NCI-H82 treated with DMSO at 0.1 percent for 48 hours (cell line): ENCODE measurements around the gene MYO1C.
A peak's percentile ranks its signal among the peaks of the same experiment; 100 is the strongest.

Experiments used
- DNase-seq: peaks from one replicate; lab custom pipeline; 2025; ENCODE audit not compliant: unreplicated experiment; lab: John Stamatoyannopoulos, UW

The MYO1C gene

GRCh38 chr17:1485423-1486376 is 6.8 kb downstream of the MYO1C start:
- DNase-seq = no peak

GRCh38 chr17:1484676-1485422 is 7.6 kb downstream of the MYO1C start:
- peak; percentile 26 for DNase-seq

GRCh38 chr17:1484060-1484535 is 8.4 kb downstream of the MYO1C start:
- no peak for DNase-seq

- no peak for DNase-seq
Measured at GRCh38 chr17:1482680-1483079, 9.8 kb downstream of the MYO1C start.

- DNase-seq = no peak
Measured at GRCh38 chr17:1481736-1482135, 10.8 kb downstream of the MYO1C start.

- no peak for DNase-seq
Measured at GRCh38 chr17:1480747-1481465, 11.6 kb downstream of the MYO1C start.

GRCh38 chr17:1478418-1478817 is 14.1 kb downstream of the MYO1C start:
- DNase-seq = no peak

- no peak for DNase-seq
Measured at GRCh38 chr17:1475321-1475854, 17.1 kb downstream of the MYO1C start.

GRCh38 chr17:1474402-1475189 is 17.9 kb downstream of the MYO1C start:
- DNase-seq = no peak

- DNase-seq = no peak
Measured at GRCh38 chr17:1473841-1474240, 18.6 kb downstream of the MYO1C start.

- DNase-seq = no peak
Measured at GRCh38 chr17:1473170-1473569, 19.3 kb downstream of the MYO1C start.

GRCh38 chr17:1471911-1472821 is 20.3 kb downstream of the MYO1C start:
- DNase-seq = no peak

GRCh38 chr17:1471490-1471889 is 21.0 kb downstream of the MYO1C start:
- DNase-seq = no peak

GRCh38 chr17:1470755-1471462 is 21.6 kb downstream of the MYO1C start:
- DNase-seq = no peak

GRCh38 chr17:1470071-1470754 is 22.3 kb downstream of the MYO1C start:
- peak; percentile 65 for DNase-seq

- peak; percentile 13 for DNase-seq
Measured at GRCh38 chr17:1469231-1469852, 23.1 kb downstream of the MYO1C start.

GRCh38 chr17:1467898-1468492 is 24.5 kb downstream of the MYO1C start:
- DNase-seq = no peak
